SK-N-SH (cell line): ENCODE results near the gene RPL26. TPM values are rescaled to one million over a fixed set of nuclear protein-coding genes. Genes with fewer than 3 reads are reported as not detected.

Experiments used
- CTCF ChIA-PET: fragments of 300-600, 350-600 bp; formaldehyde crosslinking; extraction: SDS; loops from one replicate; lab custom pipeline; 2021; lab: Yijun Ruan, JAX
- POLR2A ChIA-PET: fragments of 350-600 bp; sonication (Branson Sonifier 250); formaldehyde crosslinking; extraction: SDS; loops from one replicate; lab custom pipeline; 2020; ENCODE audit warnings: antibody characterized with exemption, inconsistent platforms; lab: Yijun Ruan, JAX
- DNase-seq: peaks from one replicate; pipeline ENCODE4 v3.0.0; 2012
- H2AFZ ChIP-seq: fragments of 200-600 bp; sonication (generic); 2 replicates; pipeline ENCODE4 v1.8.1; 2016; ENCODE audit warnings: antibody characterized with exemption, mild to moderate bottlenecking, low read depth
- H3F3A ChIP-seq: fragments of 200-600 bp; sonication (generic); replicated peaks from 2 replicates; pipeline ENCODE3; 2016; ENCODE audit warnings: antibody characterized with exemption, mild to moderate bottlenecking; ENCODE audit not compliant: insufficient read depth
- H3K27ac ChIP-seq, 2 experiments: fragments of 200-500 bp in 1 of 2; fragments of 200-600 bp in 1 of 2; sonication (Bioruptor generic) in 1 of 2; sonication (generic), shearing (Covaris generic) in 1 of 2; 2 replicates each; pipeline versions ENCODE4 v1.5.1 to v1.6.1; 2014 to 2016; ENCODE audit warnings: low read depth in 2 of 2, inconsistent platforms in 1 of 2, low read length in 1 of 2, mild to moderate bottlenecking in 1 of 2, mixed read lengths in 1 of 2
- H3K27me3 ChIP-seq: fragments of 200-600 bp; sonication (generic), shearing (Covaris generic); 2 replicates; pipeline ENCODE4 v1.6.1; 2016; ENCODE audit warnings: mixed run types; ENCODE audit not compliant: insufficient read depth
- H3K36me3 ChIP-seq, 2 experiments: fragments of 200-500 bp in 1 of 2; fragments of 200-600 bp in 1 of 2; sonication (Bioruptor generic) in 1 of 2; sonication (generic) in 1 of 2; replicated peaks in 1 of 2; 2 replicates each; pipeline versions ENCODE3 to v1.5.1; 2014 to 2016; ENCODE audit warnings: low read length in 1 of 2, mild to moderate bottlenecking in 1 of 2; ENCODE audit not compliant: insufficient read depth in 2 of 2, control insufficient read depth in 1 of 2
- H3K4me1 ChIP-seq, 2 experiments: fragments of 200-500 bp in 1 of 2; fragments of 200-600 bp in 1 of 2; sonication (Bioruptor generic) in 1 of 2; sonication (generic), shearing (Covaris generic) in 1 of 2; 2 replicates each; pipeline versions ENCODE4 v1.5.1 to v1.6.1; 2014 to 2016; ENCODE audit warnings: low read depth in 1 of 2, low read length in 1 of 2, mixed run types in 1 of 2; ENCODE audit not compliant: insufficient read depth in 2 of 2, control insufficient read depth in 1 of 2
- H3K4me2 ChIP-seq: fragments of 200-600 bp; sonication (generic), shearing (Covaris generic); 2 replicates; pipeline ENCODE4 v1.6.1; 2017; ENCODE audit warnings: mixed run types
- H3K4me3 ChIP-seq, 2 experiments: fragments of 200-500 bp in 1 of 2; fragments of 200-600 bp in 1 of 2; sonication (Bioruptor generic) in 1 of 2; sonication (generic), shearing (Covaris generic) in 1 of 2; 2 replicates each; pipeline versions ENCODE4 v1.5.1 to v1.8.1; 2014 to 2016; ENCODE audit warnings: low read depth in 2 of 2, inconsistent platforms in 1 of 2, low read length in 1 of 2, mild to moderate bottlenecking in 1 of 2, mixed read lengths in 1 of 2, moderate library complexity in 1 of 2
- H3K79me2 ChIP-seq: fragments of 200-600 bp; sonication (generic); 2 replicates; pipeline ENCODE4 v1.8.1; 2017; ENCODE audit warnings: mild to moderate bottlenecking; ENCODE audit not compliant: insufficient read depth
- H3K9ac ChIP-seq: fragments of 200-600 bp; sonication (generic); 2 replicates; pipeline ENCODE4 v1.6.1; 2017; ENCODE audit warnings: mixed run types
- H3K9me2 ChIP-seq: fragments of 200-600 bp; sonication (generic); 2 replicates; pipeline ENCODE4 v1.6.1; 2017; ENCODE audit warnings: mixed run types
- H3K9me3 ChIP-seq: fragments of 200-600 bp; sonication (generic); 2 replicates; pipeline ENCODE4 v1.6.1; 2017; ENCODE audit warnings: mixed run types, mild to moderate bottlenecking, moderate library complexity
- H4K20me1 ChIP-seq: fragments of 200-600 bp; sonication (generic); 2 replicates; pipeline ENCODE4 v1.6.1; 2017; ENCODE audit warnings: mild to moderate bottlenecking, mixed run types; ENCODE audit not compliant: insufficient read depth
- CHD2 ChIP-seq: fragments of 150-350 bp; IDR thresholded peaks from 2 replicates; pipeline ENCODE4 v1.6.1; 2018; ENCODE audit warnings: low read length; ENCODE audit not compliant: partially characterized antibody
- FOSL2 ChIP-seq: IDR thresholded peaks from 2 replicates; pipeline ENCODE4 v1.4.0; 2012; ENCODE audit warnings: low read depth, mild to moderate bottlenecking, moderate library complexity, borderline replicate concordance
- GABPA ChIP-seq: IDR thresholded peaks from 2 replicates; pipeline ENCODE4 v1.4.0; 2012; ENCODE audit warnings: low read depth, mild to moderate bottlenecking
- GATA2 ChIP-seq: sonication (generic); formaldehyde crosslinking; IDR thresholded peaks from 2 replicates; pipeline ENCODE4 v1.5.0; 2020; ENCODE audit warnings: mild to moderate bottlenecking, missing genetic modification reagents
- IRF3 ChIP-seq: fragments of 150-350 bp; IDR thresholded peaks from 2 replicates; pipeline ENCODE4 v1.6.1; 2016; ENCODE audit warnings: mild to moderate bottlenecking, low read depth, low read length
- JUND ChIP-seq: IDR thresholded peaks from 2 replicates; pipeline ENCODE4 v1.4.0; 2012
- NRF1 ChIP-seq: IDR thresholded peaks from 2 replicates; pipeline ENCODE4 v1.6.1; 2012; ENCODE audit warnings: low read depth, mild to moderate bottlenecking, low read length
- REST ChIP-seq: IDR thresholded peaks from 2 replicates; pipeline ENCODE4 v1.6.1; 2012; ENCODE audit warnings: mild to moderate bottlenecking, low read depth, low read length, moderate library complexity
- RFX5 ChIP-seq: IDR thresholded peaks from 2 replicates; pipeline ENCODE4 v1.6.1; 2012; ENCODE audit warnings: mild to moderate bottlenecking, improper control_type of control experiment, low read length
- SIN3A ChIP-seq: IDR thresholded peaks from 2 replicates; pipeline ENCODE4 v1.6.1; 2012; ENCODE audit warnings: low read depth, mild to moderate bottlenecking, low read length, moderate library complexity, borderline replicate concordance
- SMC3 ChIP-seq: IDR thresholded peaks from 2 replicates; pipeline ENCODE4 v1.6.1; 2012; ENCODE audit warnings: low read depth, low read length, improper control_type of control experiment
- TEAD4 ChIP-seq: IDR thresholded peaks from 2 replicates; pipeline ENCODE4 v1.4.0; 2012; ENCODE audit warnings: mild to moderate bottlenecking, borderline replicate concordance; ENCODE audit not compliant: insufficient read depth
- USF2 ChIP-seq: fragments of 150-350 bp; IDR thresholded peaks from 2 replicates; pipeline ENCODE4 v1.6.1; 2017; ENCODE audit warnings: antibody characterized with exemption, low read length, low read depth, borderline replicate concordance
- ZBTB33 ChIP-seq: IDR thresholded peaks from 2 replicates; pipeline ENCODE4 v1.4.0; 2012; ENCODE audit warnings: low read depth, borderline replicate concordance
- WGBS: methylation state at CpG from one replicate; pipeline ENCODE4 v1.1.6; 2017; ENCODE audit warnings: low lambda C conversion rate; 5-methylcytosine and 5-hydroxymethylcytosine counted together
- polyA plus RNA-seq, 3 experiments: library from polyadenylated mRNA; depleted of rRNA; stranded (reverse); fragments of >200 nt; gene quantifications; 2 replicates each; pipeline ENCODE4 v1.2.3, GENCODE V29; 2012

Gene RPL26
- polyA plus RNA-seq, 1 of the 3 experiments (the other 2 are of a cell fraction), result 4,770 TPM

GRCh38 chr17:8337802-8338752 lies 44.9 kb downstream of the RPL26 start:
- ChIA-PET CTCF (interaction anchor here (0.9 to 3.9 kb wide), 6 partner anchors 11 to 180 kb away, joined by 3 to 16 read pairs (median 4); no protein-coding TSS in a partner anchor), POLR2A (interaction anchor here (1.2 kb wide), 1 partner anchor 38 kb away, joined by 3 read pairs; no protein-coding TSS in a partner anchor)
- H3K79me2 ChIP-seq, result no peaks in the 10 kb centered on the region
- H3K4me3 ChIP-seq, result no peak overlapping the region
- H2AFZ ChIP-seq, result no peak overlapping the region
- H3K27me3 ChIP-seq, result no peaks in the 10 kb centered on the region
- H3K4me1 ChIP-seq, result no peaks in the 10 kb centered on the region
- 65% methylated on average over 11 of the region's 11 CpGs for WGBS
- H3K9me3 ChIP-seq, result no peaks in the 10 kb centered on the region
- H4K20me1 ChIP-seq, result no peaks in the 10 kb centered on the region
- H3K4me2 ChIP-seq, result no peak overlapping the region
- TF ChIP-seq FOSL2 (no peak), SIN3A (no peak), CHD2 (no peak), NRF1 (no peak), REST (no peak), USF2 (no peak), GATA2 (CRISPR knock-in tag) (no peak), RFX5 (no peak), SMC3 (no peak), IRF3 (no peak), JUND (no peak), ZBTB33 (no peak), TEAD4 (no peak), GABPA (no peak)
- TF ChIP-seq, all 33 proteins: peak for 0
- Histone ChIP-seq H3K9me2 (no peaks in the 10 kb centered on the region), H3K9ac (no peak overlapping the region), H3K27ac (no peak overlapping the region), H3K36me3 (no peaks in the 10 kb centered on the region), H3F3A (peaks cover 4% of the 10 kb centered on the region)
- no peak for DNase-seq
